SK-N-SH (cell line): Measurements from ENCODE around the gene DNMBP. TPM values are rescaled to one million over a fixed set of nuclear protein-coding genes. Genes with fewer than 3 reads are reported as not detected.

Source experiments
- CTCF ChIA-PET: fragments of 300-600, 350-600 bp; formaldehyde crosslinking; extraction: SDS; loops from one replicate; lab custom pipeline; 2021; lab: Yijun Ruan, JAX
- POLR2A ChIA-PET: fragments of 350-600 bp; sonication (Branson Sonifier 250); formaldehyde crosslinking; extraction: SDS; loops from one replicate; lab custom pipeline; 2020; ENCODE audit warnings: antibody characterized with exemption, inconsistent platforms; lab: Yijun Ruan, JAX
- DNase-seq: peaks from one replicate; pipeline ENCODE4 v3.0.0; 2012
- H2AFZ ChIP-seq: fragments of 200-600 bp; sonication (generic); 2 replicates; pipeline ENCODE4 v1.8.1; 2016; ENCODE audit warnings: antibody characterized with exemption, mild to moderate bottlenecking, low read depth
- H3F3A ChIP-seq: fragments of 200-600 bp; sonication (generic); replicated peaks from 2 replicates; pipeline ENCODE3; 2016; ENCODE audit warnings: antibody characterized with exemption, mild to moderate bottlenecking; ENCODE audit not compliant: insufficient read depth
- H3K27ac ChIP-seq, 2 experiments: fragments of 200-500 bp in 1 of 2; fragments of 200-600 bp in 1 of 2; sonication (Bioruptor generic) in 1 of 2; sonication (generic), shearing (Covaris generic) in 1 of 2; 2 replicates each; pipeline versions ENCODE4 v1.5.1 to v1.6.1; 2014 to 2016; ENCODE audit warnings: low read depth in 2 of 2, inconsistent platforms in 1 of 2, low read length in 1 of 2, mild to moderate bottlenecking in 1 of 2, mixed read lengths in 1 of 2
- H3K27me3 ChIP-seq: fragments of 200-600 bp; sonication (generic), shearing (Covaris generic); 2 replicates; pipeline ENCODE4 v1.6.1; 2016; ENCODE audit warnings: mixed run types; ENCODE audit not compliant: insufficient read depth
- H3K36me3 ChIP-seq, 2 experiments: fragments of 200-500 bp in 1 of 2; fragments of 200-600 bp in 1 of 2; sonication (Bioruptor generic) in 1 of 2; sonication (generic) in 1 of 2; replicated peaks in 1 of 2; 2 replicates each; pipeline versions ENCODE3 to v1.5.1; 2014 to 2016; ENCODE audit warnings: low read length in 1 of 2, mild to moderate bottlenecking in 1 of 2; ENCODE audit not compliant: insufficient read depth in 2 of 2, control insufficient read depth in 1 of 2
- H3K4me1 ChIP-seq, 2 experiments: fragments of 200-500 bp in 1 of 2; fragments of 200-600 bp in 1 of 2; sonication (Bioruptor generic) in 1 of 2; sonication (generic), shearing (Covaris generic) in 1 of 2; 2 replicates each; pipeline versions ENCODE4 v1.5.1 to v1.6.1; 2014 to 2016; ENCODE audit warnings: low read depth in 1 of 2, low read length in 1 of 2, mixed run types in 1 of 2; ENCODE audit not compliant: insufficient read depth in 2 of 2, control insufficient read depth in 1 of 2
- H3K4me2 ChIP-seq: fragments of 200-600 bp; sonication (generic), shearing (Covaris generic); 2 replicates; pipeline ENCODE4 v1.6.1; 2017; ENCODE audit warnings: mixed run types
- H3K4me3 ChIP-seq, 2 experiments: fragments of 200-500 bp in 1 of 2; fragments of 200-600 bp in 1 of 2; sonication (Bioruptor generic) in 1 of 2; sonication (generic), shearing (Covaris generic) in 1 of 2; 2 replicates each; pipeline versions ENCODE4 v1.5.1 to v1.8.1; 2014 to 2016; ENCODE audit warnings: low read depth in 2 of 2, inconsistent platforms in 1 of 2, low read length in 1 of 2, mild to moderate bottlenecking in 1 of 2, mixed read lengths in 1 of 2, moderate library complexity in 1 of 2
- H3K79me2 ChIP-seq: fragments of 200-600 bp; sonication (generic); 2 replicates; pipeline ENCODE4 v1.8.1; 2017; ENCODE audit warnings: mild to moderate bottlenecking; ENCODE audit not compliant: insufficient read depth
- H3K9ac ChIP-seq: fragments of 200-600 bp; sonication (generic); 2 replicates; pipeline ENCODE4 v1.6.1; 2017; ENCODE audit warnings: mixed run types
- H3K9me2 ChIP-seq: fragments of 200-600 bp; sonication (generic); 2 replicates; pipeline ENCODE4 v1.6.1; 2017; ENCODE audit warnings: mixed run types
- H3K9me3 ChIP-seq: fragments of 200-600 bp; sonication (generic); 2 replicates; pipeline ENCODE4 v1.6.1; 2017; ENCODE audit warnings: mixed run types, mild to moderate bottlenecking, moderate library complexity
- H4K20me1 ChIP-seq: fragments of 200-600 bp; sonication (generic); 2 replicates; pipeline ENCODE4 v1.6.1; 2017; ENCODE audit warnings: mild to moderate bottlenecking, mixed run types; ENCODE audit not compliant: insufficient read depth
- CHD2 ChIP-seq: fragments of 150-350 bp; IDR thresholded peaks from 2 replicates; pipeline ENCODE4 v1.6.1; 2018; ENCODE audit warnings: low read length; ENCODE audit not compliant: partially characterized antibody
- EZH2phosphoT487 ChIP-seq: fragments of 200-600 bp; sonication (generic); IDR thresholded peaks from 2 replicates; pipeline ENCODE4 v1.6.1; 2017; ENCODE audit warnings: low read depth, mixed run types, mild to moderate bottlenecking, antibody characterized with exemption, moderate library complexity, borderline replicate concordance
- FOSL2 ChIP-seq: IDR thresholded peaks from 2 replicates; pipeline ENCODE4 v1.4.0; 2012; ENCODE audit warnings: low read depth, mild to moderate bottlenecking, moderate library complexity, borderline replicate concordance
- FOXJ3 ChIP-seq: sonication (generic); formaldehyde crosslinking; IDR thresholded peaks from 2 replicates; pipeline ENCODE4 v1.5.1; 2020; ENCODE audit warnings: mild to moderate bottlenecking, missing genetic modification reagents
- FOXM1 ChIP-seq: IDR thresholded peaks from 2 replicates; pipeline ENCODE4 v1.4.0; 2012; ENCODE audit warnings: low read depth, mild to moderate bottlenecking
- GATA2 ChIP-seq: sonication (generic); formaldehyde crosslinking; IDR thresholded peaks from 2 replicates; pipeline ENCODE4 v1.5.0; 2020; ENCODE audit warnings: mild to moderate bottlenecking, missing genetic modification reagents
- JUND ChIP-seq: IDR thresholded peaks from 2 replicates; pipeline ENCODE4 v1.4.0; 2012
- MEF2A ChIP-seq: IDR thresholded peaks from 2 replicates; pipeline ENCODE4 v1.4.0; 2012; ENCODE audit warnings: low read depth, borderline replicate concordance
- NRF1 ChIP-seq: IDR thresholded peaks from 2 replicates; pipeline ENCODE4 v1.6.1; 2012; ENCODE audit warnings: low read depth, mild to moderate bottlenecking, low read length
- RAD21 ChIP-seq: IDR thresholded peaks from 2 replicates; pipeline ENCODE4 v1.6.1; 2012; ENCODE audit warnings: mild to moderate bottlenecking, low read length
- REST ChIP-seq: IDR thresholded peaks from 2 replicates; pipeline ENCODE4 v1.6.1; 2012; ENCODE audit warnings: mild to moderate bottlenecking, low read depth, low read length, moderate library complexity
- RXRA ChIP-seq: IDR thresholded peaks from 2 replicates; pipeline ENCODE4 v1.4.0; 2012; ENCODE audit warnings: low read depth, mild to moderate bottlenecking, borderline replicate concordance
- SMC3 ChIP-seq: IDR thresholded peaks from 2 replicates; pipeline ENCODE4 v1.6.1; 2012; ENCODE audit warnings: low read depth, low read length, improper control_type of control experiment
- TAF1 ChIP-seq: IDR thresholded peaks from 2 replicates; pipeline ENCODE4 v1.6.1; 2012; ENCODE audit warnings: low read depth, mild to moderate bottlenecking, low read length, moderate library complexity, borderline replicate concordance
- TCF12 ChIP-seq: IDR thresholded peaks from 2 replicates; pipeline ENCODE4 v1.4.0; 2012
- YY1 ChIP-seq: IDR thresholded peaks from 2 replicates; pipeline ENCODE4 v1.4.0; 2012; ENCODE audit warnings: low read depth, mild to moderate bottlenecking
- ZBTB33 ChIP-seq: IDR thresholded peaks from 2 replicates; pipeline ENCODE4 v1.4.0; 2012; ENCODE audit warnings: low read depth, borderline replicate concordance
- WGBS: methylation state at CpG from one replicate; pipeline ENCODE4 v1.1.6; 2017; ENCODE audit warnings: low lambda C conversion rate; 5-methylcytosine and 5-hydroxymethylcytosine counted together
- polyA plus RNA-seq, 3 experiments: library from polyadenylated mRNA; depleted of rRNA; stranded (reverse); fragments of >200 nt; gene quantifications; 2 replicates each; pipeline ENCODE4 v1.2.3, GENCODE V29; 2012
- TF ChIP-seq, protein P1 (sequence below): IDR thresholded peaks from 2 replicates; pipeline ENCODE4 v1.4.0; 2012; ENCODE audit warnings: low read depth
- TF ChIP-seq, protein P2 (sequence below): fragments of 150-350 bp; IDR thresholded peaks from 2 replicates; pipeline ENCODE4 v1.6.1; 2016; ENCODE audit warnings: mild to moderate bottlenecking, low read depth, low read length

DNMBP gene
- polyA plus RNA-seq, 1 of the 3 experiments (the other 2 are of a cell fraction), result 40.2 TPM

GRCh38 chr10:99912041-99912440, 97.7 kb downstream of the DNMBP start (continued):
- TF ChIP-seq ZBTB33, result no peak
- TF ChIP-seq EZH2phosphoT487, result no peak
- TF ChIP-seq RXRA, result no peak
- TF ChIP-seq GATA2 (CRISPR knock-in tag), result no peak
- TF ChIP-seq JUND, result no peak
- no peak for TF ChIP-seq REST

GRCh38 chr10:99908512-99908911, 101.2 kb downstream of the DNMBP start:
- H3K27ac ChIP-seq, result peak overlapping the region in 1 of 2 experiments; percentile 33; a peak in 2 of 4 replicates
- peaks cover 27 to 78% of the 10 kb centered on the region in 2 experiments for H3K36me3 ChIP-seq
- ChIA-PET CTCF (no interaction called here), POLR2A (no interaction called here)
- no peaks in the 10 kb centered on the region for H3K27me3 ChIP-seq
- H3F3A ChIP-seq, result peaks cover 29% of the 10 kb centered on the region
- TF ChIP-seq RXRA, result no peak
- no peak for TF ChIP-seq MEF2A
- H4K20me1 ChIP-seq, result peaks cover 13% of the 10 kb centered on the region
- H3K4me2 ChIP-seq, result no peak overlapping the region
- H3K4me3 ChIP-seq, result no peak overlapping the region
- WGBS, result 73% methylated on average over 3 of the region's 3 CpGs
- H3K9me2 ChIP-seq, result no peaks in the 10 kb centered on the region
- no peak overlapping the region for H2AFZ ChIP-seq
- H3K79me2 ChIP-seq, result peaks cover 96% of the 10 kb centered on the region
- H3K4me1 ChIP-seq, result peaks cover 0 to 18% of the 10 kb centered on the region in 2 experiments; a peak in 1 of 4 replicates
- no peak overlapping the region for H3K9ac ChIP-seq
- no peak for DNase-seq
- H3K9me3 ChIP-seq, result no peaks in the 10 kb centered on the region

DNA sequence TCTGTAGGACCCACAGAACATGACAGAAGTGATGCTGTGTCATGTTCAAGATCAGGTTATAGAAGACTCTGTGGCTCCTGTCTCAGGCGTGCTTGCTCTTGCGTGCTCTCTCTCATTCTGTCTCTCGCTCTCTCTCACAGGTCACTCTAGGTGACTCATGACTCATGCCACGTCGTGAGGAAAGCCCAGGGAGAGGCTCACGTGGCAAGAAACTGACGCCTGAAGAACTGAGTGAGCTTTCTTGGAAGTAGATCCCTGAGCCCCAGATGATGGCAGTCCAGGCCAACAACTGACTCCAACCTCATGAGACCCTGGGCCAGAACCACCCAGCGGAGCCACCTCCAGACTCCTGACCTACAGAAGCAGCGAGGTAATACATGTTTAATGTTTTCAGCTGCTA, 103.3 kb downstream of the DNMBP start:
- no peaks in the 10 kb centered on the region for H3K9me3 ChIP-seq
- peaks cover 7% of the 10 kb centered on the region for H4K20me1 ChIP-seq
- H3K27ac ChIP-seq, result peak overlapping the region in 1 of 2 experiments; percentile 34; a peak in 1 of 4 replicates
- peaks cover 27 to 81% of the 10 kb centered on the region in 2 experiments for H3K36me3 ChIP-seq
- no peak overlapping the region for H3K4me3 ChIP-seq
- H3K27me3 ChIP-seq, result no peaks in the 10 kb centered on the region
- no peak overlapping the region for H3K9ac ChIP-seq
- DNase-seq, result no peak
- no peaks in the 10 kb centered on the region for H3K9me2 ChIP-seq
- H3K79me2 ChIP-seq, result peaks cover 87% of the 10 kb centered on the region
- H3F3A ChIP-seq, result peaks cover 21% of the 10 kb centered on the region
- 59% methylated on average over 9 of the region's 9 CpGs for WGBS
- CTCF ChIA-PET, result interaction anchor here (1.2 to 2.9 kb wide), 2 partner anchors 61 to 103 kb away, joined by 4 to 8 read pairs; partner anchors contain the start of gene DNMBP
- H2AFZ ChIP-seq, result no peak overlapping the region
- POLR2A ChIA-PET, result no interaction called here
- H3K4me2 ChIP-seq, result no peak overlapping the region
- 0 out of 4 replicates have a peak, but pooled peaks cover 0 to 7% of the 10 kb centered on the region in 2 experiments for H3K4me1 ChIP-seq
- TF ChIP-seq SMC3, result no peak
- no peak for TF ChIP-seq TAF1
- TF ChIP-seq, protein P1, sequence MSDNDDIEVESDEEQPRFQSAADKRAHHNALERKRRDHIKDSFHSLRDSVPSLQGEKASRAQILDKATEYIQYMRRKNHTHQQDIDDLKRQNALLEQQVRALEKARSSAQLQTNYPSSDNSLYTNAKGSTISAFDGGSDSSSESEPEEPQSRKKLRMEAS, result peak; percentile 66
- TF ChIP-seq RAD21, result peak; percentile 20; the same call in 1 of the 2 replicates
- no peak for TF ChIP-seq FOXJ3
- TF ChIP-seq NRF1, result no peak
- no peak for TF ChIP-seq TCF12
- no peak for TF ChIP-seq FOXM1
- no peak for TF ChIP-seq CHD2
- no peak for TF ChIP-seq YY1
- peak; percentile 43; the same call in 1 of the 2 replicates for TF ChIP-seq RXRA
- TF ChIP-seq, protein P2, sequence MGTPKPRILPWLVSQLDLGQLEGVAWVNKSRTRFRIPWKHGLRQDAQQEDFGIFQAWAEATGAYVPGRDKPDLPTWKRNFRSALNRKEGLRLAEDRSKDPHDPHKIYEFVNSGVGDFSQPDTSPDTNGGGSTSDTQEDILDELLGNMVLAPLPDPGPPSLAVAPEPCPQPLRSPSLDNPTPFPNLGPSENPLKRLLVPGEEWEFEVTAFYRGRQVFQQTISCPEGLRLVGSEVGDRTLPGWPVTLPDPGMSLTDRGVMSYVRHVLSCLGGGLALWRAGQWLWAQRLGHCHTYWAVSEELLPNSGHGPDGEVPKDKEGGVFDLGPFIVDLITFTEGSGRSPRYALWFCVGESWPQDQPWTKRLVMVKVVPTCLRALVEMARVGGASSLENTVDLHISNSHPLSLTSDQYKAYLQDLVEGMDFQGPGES, result no peak
- TF ChIP-seq FOSL2, result peak; percentile 55; the same call in 1 of the 2 replicates
- TF ChIP-seq EZH2phosphoT487, result no peak
- no peak for TF ChIP-seq MEF2A
